HG02981 (cell line): Measurements from ENCODE around the gene DAGLA.
"Not testable (repeated sequence)": the region's sequence is repeated elsewhere in the genome, so short reads cannot be mapped to it uniquely, and the experiment has no call there.

Experiments used
- ATAC-seq: cut with Tn5 transposase; IDR thresholded peaks from one replicate; pipeline ENCODE4 v1.9.1; 2021; ENCODE audit warnings: mild to moderate bottlenecking, moderate library complexity; ENCODE audit not compliant: unreplicated experiment

DAGLA gene

DNA sequence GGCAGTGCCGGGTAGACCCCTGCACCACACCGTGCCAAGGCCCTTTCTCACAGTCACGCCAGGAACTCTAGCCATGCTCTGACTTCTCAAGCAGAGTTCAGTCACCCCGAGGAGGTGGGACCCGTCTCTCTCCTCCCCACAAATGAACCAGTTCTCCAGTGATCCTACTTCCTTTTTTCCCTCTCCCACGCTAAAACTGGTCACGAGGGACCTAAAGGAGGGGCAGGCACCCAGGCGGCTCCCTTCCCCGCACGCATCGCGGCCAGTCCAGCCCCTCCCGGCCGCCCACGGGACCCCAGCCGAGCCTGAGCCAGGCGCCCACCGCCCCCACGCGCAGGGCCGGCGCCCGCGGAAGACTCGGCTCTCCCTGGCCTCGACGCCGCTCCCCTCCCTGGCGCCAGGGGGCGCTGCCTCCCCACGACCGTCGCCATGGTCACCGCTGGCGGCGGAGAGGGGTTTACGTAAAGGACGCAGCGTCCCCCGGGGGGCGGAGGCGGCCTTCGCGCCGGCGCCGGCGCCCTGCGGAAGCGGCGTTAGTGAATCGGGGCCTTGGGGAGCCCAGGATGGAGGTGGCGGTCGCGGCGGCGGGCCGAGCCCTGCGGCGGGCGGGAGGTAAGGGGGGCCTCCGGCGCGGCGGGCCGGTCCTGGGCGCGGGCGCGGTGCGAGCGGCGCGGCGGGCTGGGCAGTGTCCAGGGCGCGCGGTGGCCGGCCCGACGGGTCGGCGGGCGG lies at the start of gene DAGLA:
Gene DAGLA, plus strand, starts transcription at position 499 of the 729 bp plus-strand sequence. CDS start 39,765 bp downstream, outside the sequence.
- peak; percentile 68 for ATAC-seq

DNA sequence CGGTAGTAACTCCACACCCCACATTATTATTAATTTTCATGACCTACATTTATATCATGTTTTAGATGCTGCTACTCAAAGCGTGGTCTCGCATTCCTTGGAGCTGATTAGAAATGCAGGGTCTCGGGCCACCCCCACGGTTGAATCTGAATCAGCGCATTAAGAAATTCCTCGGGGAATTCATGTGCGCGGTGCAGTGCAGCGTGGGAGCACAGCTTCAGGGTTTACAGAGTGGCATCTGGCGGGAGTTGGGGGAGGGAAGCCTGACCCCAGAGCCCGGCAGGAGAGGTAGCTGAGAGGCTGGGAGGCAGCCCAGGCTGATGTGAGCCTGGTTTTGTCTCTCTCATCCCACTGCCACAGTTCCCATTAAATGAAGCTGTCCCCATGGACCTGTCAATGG lies 48.1 kb upstream of the DAGLA start:
- ATAC-seq: no peak

- ATAC-seq: no peak
Observed at GRCh38 chr11:61635304-61635703, 44.9 kb upstream of the DAGLA start.

- ATAC-seq: no peak
Observed at GRCh38 chr11:61635787-61636186, 44.4 kb upstream of the DAGLA start.

- no peak for ATAC-seq
Observed at GRCh38 chr11:61636676-61637075, 43.5 kb upstream of the DAGLA start.

DNA sequence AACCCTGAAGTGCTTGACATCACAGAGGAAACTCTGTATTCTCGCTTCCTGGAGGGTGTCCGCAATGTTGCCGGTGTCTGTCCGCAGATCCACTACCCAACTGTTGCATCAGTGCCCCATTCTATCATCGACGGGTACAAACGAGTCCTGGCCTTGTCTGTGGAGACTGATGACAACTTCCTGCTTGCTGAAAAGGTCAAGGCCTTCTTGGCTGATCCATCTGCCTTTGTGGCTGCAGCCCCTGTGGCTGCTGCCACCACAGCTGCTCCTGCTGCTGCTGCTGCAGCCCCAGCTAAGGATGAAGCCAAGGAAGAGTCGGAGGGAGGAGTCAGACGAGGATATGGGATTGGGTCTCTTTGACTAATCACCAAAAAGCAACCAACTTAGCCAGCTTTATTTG lies 42.9 kb upstream of the DAGLA start:
- ATAC-seq: no peak

- ATAC-seq: no peak
Observed at GRCh38 chr11:61639816-61640443, 40.3 kb upstream of the DAGLA start.

DNA sequence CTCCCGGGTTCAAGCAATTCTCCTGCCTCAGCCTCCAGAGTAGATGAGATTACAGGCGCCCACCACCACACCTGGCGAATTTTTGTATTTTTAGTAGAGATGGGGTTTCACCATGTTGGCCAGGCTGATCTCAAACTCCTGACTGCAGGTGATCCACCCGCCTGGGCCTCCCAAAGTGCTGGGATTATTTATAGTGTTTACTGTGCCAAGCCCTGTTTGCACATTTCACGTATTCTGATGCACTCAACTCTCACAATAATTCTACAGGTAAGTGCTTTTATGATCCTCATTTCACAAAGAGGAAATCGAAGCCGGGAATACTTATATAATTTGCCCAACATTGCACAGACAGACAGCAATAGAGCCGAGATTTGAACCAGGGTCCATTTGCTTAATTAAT lies 38.0 kb upstream of the DAGLA start:
- no peak for ATAC-seq

DNA sequence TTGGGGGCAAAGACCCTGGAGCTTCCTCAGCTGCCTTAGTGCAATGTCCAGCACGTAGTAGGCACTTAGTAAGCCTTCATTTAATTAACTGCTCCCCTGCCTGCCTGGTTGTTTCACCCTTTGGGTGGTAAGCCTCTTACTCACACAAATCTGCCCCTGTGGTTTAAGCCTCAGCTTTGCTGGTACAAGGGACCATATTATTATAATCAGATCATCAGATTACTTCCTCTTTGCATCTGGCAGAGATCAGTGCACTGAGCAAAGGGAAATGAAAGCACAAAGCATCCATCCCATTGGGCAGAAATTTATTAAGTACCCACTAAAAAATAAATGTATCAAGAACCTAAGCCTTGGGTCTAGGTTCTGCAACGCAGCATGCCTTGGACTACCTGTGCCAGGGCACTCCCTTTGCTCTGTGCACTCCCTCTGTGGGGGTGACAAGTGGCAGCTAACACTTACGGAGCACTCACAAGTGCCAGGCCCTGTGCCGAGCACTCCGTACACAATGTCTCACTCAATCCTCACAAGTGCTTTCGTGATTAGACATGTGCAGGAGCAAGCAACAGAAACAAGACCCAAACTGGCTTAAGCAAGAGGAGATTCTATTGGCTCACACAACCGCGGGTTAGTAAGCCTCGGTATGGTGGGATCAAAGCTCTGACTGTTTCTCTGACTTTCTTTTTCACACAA lies 34.9 kb upstream of the DAGLA start:
- ATAC-seq: no peak

DNA sequence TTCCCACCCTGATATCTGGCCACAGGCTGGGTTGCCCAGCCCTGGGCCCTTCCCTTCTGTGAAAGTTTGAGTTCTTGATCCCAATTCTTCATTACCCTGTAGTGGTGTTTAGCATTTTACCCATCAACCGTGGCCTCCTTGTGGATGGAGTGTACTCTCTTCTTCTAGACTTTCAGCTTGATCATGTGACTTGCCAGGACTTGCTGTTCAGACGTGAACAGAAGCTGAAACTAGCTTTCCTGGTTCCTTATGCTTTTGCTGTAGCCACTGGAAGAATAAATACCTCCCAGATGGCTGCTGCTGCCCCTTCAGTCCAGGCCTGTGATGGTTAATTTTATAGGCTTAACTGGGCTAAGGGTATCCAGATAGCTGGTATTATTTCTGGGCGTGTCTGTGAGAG lies 32.7 kb upstream of the DAGLA start:
- ATAC-seq: no peak

GRCh38 chr11:61650781-61651571 lies 29.2 kb upstream of the DAGLA start:
- ATAC-seq: no peak

- ATAC-seq: no peak
Observed at GRCh38 chr11:61652135-61652534, 28.1 kb upstream of the DAGLA start.

DNA sequence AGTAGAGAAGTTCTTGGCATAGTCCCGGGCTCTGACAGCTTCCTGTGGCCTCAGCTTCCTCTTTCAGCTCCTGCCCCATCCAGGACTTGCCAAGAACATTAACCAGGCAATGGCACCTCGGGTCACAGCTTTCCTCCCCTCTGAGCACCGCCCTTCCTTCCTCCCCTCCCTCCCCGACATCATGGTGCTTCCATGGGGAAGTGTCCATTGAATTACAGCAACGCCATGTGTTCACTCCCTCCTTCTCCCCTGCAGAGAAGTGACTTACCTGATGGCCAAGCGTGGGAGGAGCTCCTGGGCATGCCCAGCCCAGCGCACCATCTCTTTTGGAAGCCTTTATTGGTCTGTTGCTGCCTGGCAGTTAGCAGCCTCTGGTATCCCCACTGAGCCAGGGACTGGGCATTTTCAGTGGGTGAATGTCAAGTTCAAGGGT lies 25.8 kb upstream of the DAGLA start:
- ATAC-seq: no peak

- ATAC-seq: not testable (repeated sequence)
Observed at GRCh38 chr11:61655266-61656159, 24.7 kb upstream of the DAGLA start.

DNA sequence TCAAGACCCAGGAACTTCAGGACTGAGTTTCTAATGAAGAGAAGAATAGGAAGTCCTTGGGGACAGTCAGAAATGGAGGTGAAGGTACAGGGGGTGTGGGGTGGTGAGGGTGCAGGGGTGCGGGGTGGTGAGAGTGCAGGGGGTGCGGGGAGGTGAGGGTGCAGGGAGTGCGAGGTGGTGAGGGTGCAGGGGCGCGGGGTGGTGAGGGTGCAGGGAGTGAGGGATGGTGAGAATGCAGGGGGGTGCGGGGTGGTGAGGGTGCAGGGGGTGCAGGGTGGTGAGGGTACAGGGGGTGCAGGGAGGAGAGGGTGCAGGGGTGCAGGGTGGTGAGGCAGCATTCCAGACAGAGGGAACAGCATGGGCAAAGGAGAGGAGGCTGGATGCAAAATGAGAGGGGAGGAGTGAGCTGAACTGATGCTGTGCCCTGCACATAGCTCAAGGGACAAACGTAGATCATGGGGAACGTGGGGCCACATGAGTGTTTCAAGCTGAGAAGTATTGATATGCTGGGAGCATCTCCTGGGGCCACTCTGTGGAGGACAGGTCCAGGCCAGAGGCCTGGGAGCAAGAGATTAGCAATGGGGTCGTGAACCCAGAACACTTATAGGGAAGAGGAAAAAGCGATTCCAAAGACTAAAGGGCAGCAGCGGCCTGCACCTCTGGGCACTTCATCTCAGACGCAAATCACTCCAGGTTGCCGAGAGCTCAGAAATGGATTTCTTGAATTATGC lies 23.7 kb upstream of the DAGLA start:
- ATAC-seq: no peak

GRCh38 chr11:61657566-61658290 lies 22.5 kb upstream of the DAGLA start:
- ATAC-seq: no peak

DNA sequence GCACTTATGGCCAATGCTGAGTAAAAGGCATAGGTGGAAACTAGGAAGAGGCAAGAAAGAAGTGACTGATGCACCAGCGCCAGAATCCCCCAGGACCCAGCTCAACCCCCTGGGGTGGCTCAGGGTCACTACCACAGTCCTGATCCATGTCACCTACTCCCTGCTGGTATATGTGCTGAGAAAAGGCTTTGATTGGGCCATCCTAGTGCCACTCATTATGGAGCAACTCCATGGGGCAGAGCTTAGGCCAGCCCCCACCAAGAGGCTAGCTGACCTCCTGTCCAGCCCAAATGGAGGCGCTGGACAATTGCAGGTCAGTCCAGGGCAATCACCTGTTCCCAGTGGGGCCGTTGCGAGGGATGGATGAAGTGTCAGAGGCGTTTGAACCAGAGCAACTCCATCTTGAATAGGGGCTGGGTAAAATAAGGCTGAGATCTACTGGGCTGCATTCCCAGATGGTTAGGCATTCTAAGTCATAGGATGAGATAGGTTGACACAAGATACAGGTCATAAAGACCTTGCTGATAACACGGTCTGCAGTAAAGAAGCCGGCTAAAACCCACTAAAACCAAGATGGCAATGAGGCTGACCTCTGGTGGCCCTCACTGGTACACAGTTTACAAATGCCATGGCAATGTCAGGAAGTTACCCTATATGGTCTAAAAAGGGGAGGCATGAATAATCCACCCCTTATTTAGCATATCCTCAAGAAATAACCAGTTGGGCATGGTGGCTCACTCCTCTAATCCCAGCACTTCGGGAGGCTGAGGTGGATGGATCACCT lies 20.6 kb upstream of the DAGLA start:
- ATAC-seq: no peak

DNA sequence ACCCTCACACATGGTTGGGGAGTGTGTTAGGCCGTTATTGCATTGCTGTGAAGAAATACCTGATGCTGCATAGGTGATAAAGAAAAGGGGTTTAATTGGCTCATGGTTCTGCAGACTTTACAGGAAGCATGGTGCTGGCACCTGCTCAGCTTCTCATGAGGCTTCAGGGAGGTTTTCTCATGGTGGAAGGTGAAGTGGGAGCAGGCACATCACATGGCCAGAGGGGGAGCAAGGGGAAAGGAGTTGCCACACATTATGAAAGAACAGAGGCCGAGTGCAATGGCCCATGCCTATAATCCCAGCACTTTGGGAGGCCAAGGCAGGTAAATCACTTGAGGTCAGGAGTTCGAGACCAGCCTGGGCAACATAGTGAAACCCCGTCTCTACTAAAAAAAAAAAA lies 19.2 kb upstream of the DAGLA start:
- ATAC-seq: not testable (repeated sequence)
